ENCODE data around the gene TOMM20.
"Not testable (repeated sequence)": the region's sequence is repeated elsewhere in the genome, so short reads cannot be mapped to it uniquely, and the experiment has no call there.

Gene TOMM20

GRCh38 chr1:235088430-235088829 lies 40.2 kb downstream of the TOMM20 start:
- no peak for TF ChIP-seq ZNF274 (IDR thresholded peaks at IDR 0.05; ENCODE audit: low read depth, low read length)
- no peak overlapping the region for H3K4me3 ChIP-seq (ENCODE audit: low read length)

GRCh38 chr1:235087906-235088305 lies 40.7 kb downstream of the TOMM20 start:
- no peak overlapping the region for H3K4me3 ChIP-seq (ENCODE audit: low read length)
- no peak for TF ChIP-seq ZNF274 (IDR thresholded peaks at IDR 0.05; ENCODE audit: low read depth, low read length)

GRCh38 chr1:235085411-235086117 lies 43.1 kb downstream of the TOMM20 start:
- not testable (repeated sequence) for H3K4me3 ChIP-seq (ENCODE audit: low read length)

- not testable (repeated sequence) for H3K4me3 ChIP-seq (ENCODE audit: low read length)
Measured at GRCh38 chr1:235080788-235081187, 47.8 kb downstream of the TOMM20 start.

GRCh38 chr1:235080297-235080657 lies 48.4 kb downstream of the TOMM20 start:
- H3K4me3 ChIP-seq (ENCODE audit: low read length) = not testable (repeated sequence)

GRCh38 chr1:235079443-235080296 lies 49.0 kb downstream of the TOMM20 start:
- no peak for TF ChIP-seq ZNF274 (IDR thresholded peaks at IDR 0.05; ENCODE audit: low read depth, low read length)
- no peak overlapping the region for H3K4me3 ChIP-seq (ENCODE audit: low read length)

- TF ChIP-seq ZNF274 (IDR thresholded peaks at IDR 0.05; ENCODE audit: low read depth, low read length) = no peak
Measured at GRCh38 chr1:235078480-235079381, 49.9 kb downstream of the TOMM20 start.

GRCh38 chr1:235077571-235078479 lies 50.8 kb downstream of the TOMM20 start:
- TF ChIP-seq ZNF274 (IDR thresholded peaks at IDR 0.05; ENCODE audit: low read depth, low read length) = no peak
- H3K4me3 ChIP-seq (ENCODE audit: low read length) = peak overlapping the region; percentile 2; the same call in 1 of the 2 replicates

More at GRCh38 chr1:235078480-235079381, 49.9 kb downstream of the TOMM20 start:
- no peak overlapping the region for H3K4me3 ChIP-seq (ENCODE audit: low read length)

- peak overlapping the region; percentile 2; the same call in 1 of the 2 replicates for H3K4me3 ChIP-seq (ENCODE audit: low read length)
- no peak for TF ChIP-seq ZNF274 (IDR thresholded peaks at IDR 0.05; ENCODE audit: low read depth, low read length)
Measured at GRCh38 chr1:235077163-235077540, 51.5 kb downstream of the TOMM20 start.

- H3K4me3 ChIP-seq (ENCODE audit: low read length) = no peak overlapping the region
- TF ChIP-seq ZNF274 (IDR thresholded peaks at IDR 0.05; ENCODE audit: low read depth, low read length) = no peak
Measured at GRCh38 chr1:235076504-235077162, 52.0 kb downstream of the TOMM20 start.

GRCh38 chr1:235075777-235076308 lies 52.8 kb downstream of the TOMM20 start:
- TF ChIP-seq ZNF274 (IDR thresholded peaks at IDR 0.05; ENCODE audit: low read depth, low read length) = no peak
- H3K4me3 ChIP-seq (ENCODE audit: low read length) = peak overlapping the region; percentile 17; the same call in 1 of the 2 replicates

- H3K4me3 ChIP-seq (ENCODE audit: low read length) = peak overlapping the region; percentile 19; the same call in 1 of the 2 replicates
- TF ChIP-seq ZNF274 (IDR thresholded peaks at IDR 0.05; ENCODE audit: low read depth, low read length) = no peak
Measured at GRCh38 chr1:235075048-235075776, 53.4 kb downstream of the TOMM20 start.

Measured in GM08714 (cell line).